Stimulated activated CD4-positive, alpha-beta T cell treated with anti-CD3 and anti-CD28 coated beads, TNF-alpha, amount 100 ng/mL, for 1 hour (primary cell): ENCODE results near the gene GNAL.

ENCODE experiments used
- DNase-seq, 3 donors: peaks; one replicate each; pipeline ENCODE4 v3.0.0-alpha.2; 2020; ENCODE audit warnings: low read depth in 3 of 3, low spot score in 1 of 3

Gene GNAL

DNA sequence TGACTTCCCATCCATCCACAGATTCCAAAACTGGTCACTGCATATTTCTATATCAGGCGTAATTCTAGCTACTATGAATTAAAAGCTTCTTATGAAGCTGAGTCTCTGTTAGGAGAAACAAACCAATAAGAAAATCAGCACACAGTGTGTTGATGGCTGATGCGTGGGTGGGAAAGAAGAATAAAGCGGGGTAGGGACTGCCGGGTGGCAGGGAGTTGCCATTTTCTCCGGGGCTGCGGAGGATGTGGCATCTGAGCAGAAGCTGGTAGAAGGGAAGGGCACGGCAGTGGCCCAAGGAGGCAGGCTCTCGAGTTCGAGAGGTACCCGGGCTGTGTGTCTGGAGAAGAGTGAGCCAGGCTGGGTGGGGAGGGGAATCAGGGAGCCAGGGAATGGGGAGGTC is 113.5 kb downstream of the GNAL start:
- no peak for DNase-seq

- no peak for DNase-seq
These were observed 118.2 kb downstream of the GNAL start for GRCh38 chr18:11807233-11807632.

DNA sequence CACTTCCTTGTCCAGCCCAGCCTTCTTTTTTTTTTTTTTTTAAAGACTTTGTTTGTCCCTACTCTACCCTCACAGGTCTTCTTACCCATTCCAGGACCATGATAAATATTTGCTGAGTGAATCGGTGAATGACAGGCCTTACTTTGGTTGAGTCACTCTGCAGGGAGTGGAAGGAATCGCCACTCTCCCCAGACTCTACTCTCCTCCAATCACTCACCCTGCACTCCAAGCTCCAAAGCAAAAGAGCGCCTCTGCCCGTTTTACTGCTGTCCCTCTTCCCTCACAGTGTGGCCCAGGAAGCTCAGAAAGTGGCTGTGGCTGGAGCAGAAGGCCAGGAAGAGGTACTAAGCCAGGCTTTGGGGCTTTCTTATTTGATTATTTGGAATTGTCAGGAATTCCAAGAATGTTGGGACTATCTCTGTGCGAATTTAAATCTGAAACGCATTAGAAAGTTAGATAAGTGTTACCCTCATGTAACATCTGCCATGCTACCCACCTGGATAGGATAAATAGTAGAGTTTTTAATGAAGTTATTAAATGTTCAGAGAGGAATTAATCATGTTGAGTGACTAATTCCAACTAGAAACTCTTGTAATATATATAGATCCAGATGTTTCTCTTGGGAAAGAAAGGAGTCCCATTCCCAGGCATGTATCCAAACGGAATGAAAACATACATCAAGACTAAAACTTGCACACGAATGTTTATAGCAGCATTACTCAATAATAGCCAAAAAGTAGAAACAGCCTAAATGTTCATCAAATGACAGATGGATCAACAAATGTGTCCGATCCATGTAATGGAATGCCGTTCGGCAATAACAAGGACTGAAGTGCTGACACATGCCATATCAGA is 119.2 kb downstream of the GNAL start:
- no peak for DNase-seq

DNA sequence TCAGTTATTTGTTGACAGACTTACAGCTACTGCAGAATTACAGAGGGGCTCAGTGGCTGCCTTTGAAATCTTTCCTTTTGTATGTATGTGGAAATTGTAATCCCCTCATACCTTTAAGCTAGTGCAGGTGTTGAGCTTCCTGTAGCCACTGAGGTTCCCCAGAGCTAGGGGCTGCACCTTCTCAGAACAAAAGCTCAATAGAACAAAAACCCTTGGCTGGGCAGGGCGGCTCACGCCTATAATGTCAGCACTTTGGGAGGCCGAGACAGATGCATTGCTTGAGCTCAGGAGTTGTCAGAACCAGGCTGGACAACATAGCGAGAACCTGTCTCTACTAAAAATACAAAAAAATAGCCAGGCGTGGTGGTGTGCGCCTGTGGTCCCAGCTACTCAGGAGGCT is 120.8 kb downstream of the GNAL start:
- no peak for DNase-seq

- no peak for DNase-seq
These were observed 121.3 kb downstream of the GNAL start for GRCh38 chr18:11810379-11810778.

DNA sequence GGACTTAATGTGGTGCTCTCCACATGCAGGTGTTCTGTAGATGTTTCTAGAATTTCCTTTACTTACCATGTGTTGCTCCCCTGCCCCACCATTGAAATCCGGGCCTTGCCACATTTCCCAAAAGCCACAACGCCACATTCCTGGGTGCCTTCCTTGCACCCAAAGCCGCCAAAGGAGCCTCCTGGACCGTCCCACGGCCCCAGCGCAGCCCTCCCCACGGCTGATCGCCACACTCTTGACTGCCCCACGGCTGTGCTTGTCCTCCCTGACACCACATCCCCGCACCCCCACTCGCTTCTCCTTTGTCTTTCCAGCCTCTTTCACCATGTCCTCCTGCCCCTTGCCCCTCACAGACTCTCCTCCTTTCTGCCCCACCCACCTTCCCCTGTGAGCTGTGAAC is 121.9 kb downstream of the GNAL start:
- no peak for DNase-seq

DNA sequence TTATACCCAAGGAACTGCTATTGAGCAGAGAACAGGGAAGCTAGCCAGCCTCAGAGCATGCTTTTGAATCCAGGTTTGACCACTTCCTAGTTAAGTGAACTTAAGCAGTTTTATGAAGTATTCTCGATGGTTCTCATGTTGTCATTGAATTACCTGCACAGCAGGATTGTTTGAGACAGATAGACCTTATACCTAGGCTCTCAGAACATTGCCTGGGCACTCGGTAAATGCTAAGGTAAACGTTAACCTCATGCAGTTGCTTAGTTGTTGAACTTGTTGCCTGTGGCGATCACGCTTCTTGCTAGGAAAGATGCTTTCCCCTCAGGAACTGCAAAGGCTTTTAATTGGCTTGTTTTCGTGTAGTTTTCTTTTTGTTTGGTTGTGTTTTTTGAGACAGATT is 128.2 kb downstream of the GNAL start:
- no peak for DNase-seq

- no peak for DNase-seq
These were observed 129.6 kb downstream of the GNAL start for GRCh38 chr18:11818486-11819203.

- DNase-seq: no peak
These were observed 130.9 kb downstream of the GNAL start for GRCh38 chr18:11819938-11820337.

DNA sequence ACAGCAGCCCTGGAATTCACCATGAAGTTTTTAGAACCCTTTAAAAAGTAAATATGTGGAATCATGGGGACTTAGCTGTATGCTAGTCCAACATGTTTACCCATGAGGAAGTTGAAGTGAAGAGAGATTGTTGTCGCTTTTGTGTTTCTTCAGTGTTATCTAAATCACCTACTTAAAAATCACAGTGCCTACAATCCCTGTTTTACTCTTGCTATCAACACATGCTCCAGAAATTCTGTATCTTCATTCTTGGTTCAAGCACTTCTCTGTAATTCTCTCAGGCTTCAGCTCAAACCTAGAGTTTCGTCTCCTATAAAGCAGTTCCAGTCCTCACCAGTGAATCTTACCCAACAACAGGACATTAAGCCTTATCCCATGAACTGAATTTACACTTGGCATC is 131.6 kb downstream of the GNAL start:
- DNase-seq: no peak

GRCh38 chr18:11821208-11821607 is 132.1 kb downstream of the GNAL start:
- DNase-seq: no peak

- DNase-seq: no peak
These were observed 132.7 kb downstream of the GNAL start for GRCh38 chr18:11821643-11822237.

DNA sequence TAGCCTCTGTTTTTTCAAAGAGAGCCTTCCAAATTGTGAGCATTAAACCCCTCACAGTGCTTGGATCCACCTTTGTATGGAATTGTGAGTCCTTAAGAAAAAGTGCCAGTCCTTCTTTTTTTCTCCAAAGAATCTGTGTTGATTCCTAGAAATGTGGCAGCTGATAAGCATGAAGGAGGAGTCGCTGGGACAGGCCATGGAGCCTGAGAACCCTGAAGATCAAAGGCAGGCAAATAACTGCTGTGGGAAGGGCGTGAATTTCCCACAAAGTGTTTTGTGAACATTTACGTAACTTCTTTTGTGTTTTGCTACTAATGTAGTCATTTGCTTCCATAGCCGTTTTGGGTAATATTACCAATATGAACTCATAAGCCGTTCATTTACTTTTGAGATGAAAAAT is 134.5 kb downstream of the GNAL start:
- no peak for DNase-seq

- DNase-seq: no peak
These were observed 137.8 kb downstream of the GNAL start for GRCh38 chr18:11826836-11827235.

DNA sequence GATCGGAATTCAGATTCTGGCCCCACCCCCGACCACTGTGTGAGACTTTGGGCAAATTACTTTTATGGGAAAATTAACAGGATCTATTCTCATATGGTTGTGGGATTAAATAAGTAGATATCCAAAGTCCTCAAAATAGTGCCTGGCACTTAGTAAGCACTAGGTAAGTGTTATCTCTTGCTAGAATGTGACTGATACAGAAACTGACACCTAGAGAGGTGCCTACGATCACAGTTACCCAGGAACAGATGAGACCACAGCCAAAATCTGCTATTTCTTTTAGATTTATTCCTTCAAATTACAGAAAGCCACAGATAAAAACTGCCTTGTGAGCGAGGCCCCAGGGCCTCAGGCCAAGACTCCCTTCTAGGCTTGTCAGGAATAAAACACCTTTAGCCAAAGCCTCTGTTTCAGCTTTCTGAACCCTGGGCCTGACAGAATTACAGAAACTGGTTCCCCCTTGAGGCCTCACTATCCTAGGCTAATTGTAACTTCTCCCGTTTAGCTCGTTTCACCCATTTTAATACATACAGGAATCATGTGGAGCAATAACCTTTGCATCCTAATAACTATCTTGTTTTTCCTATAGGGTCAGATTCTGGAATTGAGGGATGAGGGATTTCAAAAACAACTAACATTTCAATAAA is 139.8 kb downstream of the GNAL start:
- DNase-seq: no peak

- no peak for DNase-seq
These were observed 141.5 kb downstream of the GNAL start for GRCh38 chr18:11830585-11830984.

- DNase-seq: no peak
These were observed 142.9 kb downstream of the GNAL start for GRCh38 chr18:11831921-11832320.

DNA sequence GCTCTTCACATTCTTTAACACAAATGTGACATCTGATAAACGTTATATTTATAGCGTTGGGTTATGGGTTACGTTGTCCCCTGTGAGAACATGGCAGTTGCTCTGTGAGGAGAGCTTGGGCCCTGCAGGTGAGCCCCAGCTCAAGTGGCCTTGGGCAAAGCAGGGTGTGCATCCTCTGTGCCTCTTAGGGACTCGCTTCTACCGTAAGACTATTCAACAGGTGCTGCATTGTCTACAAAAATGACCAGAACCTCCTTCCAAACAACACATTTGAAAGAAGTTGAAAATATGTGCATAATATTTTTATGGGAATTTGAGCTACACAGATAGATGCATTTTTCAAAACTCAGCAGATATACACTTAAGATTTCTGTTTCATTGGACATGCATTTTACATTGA is 145.7 kb downstream of the GNAL start:
- no peak for DNase-seq

DNA sequence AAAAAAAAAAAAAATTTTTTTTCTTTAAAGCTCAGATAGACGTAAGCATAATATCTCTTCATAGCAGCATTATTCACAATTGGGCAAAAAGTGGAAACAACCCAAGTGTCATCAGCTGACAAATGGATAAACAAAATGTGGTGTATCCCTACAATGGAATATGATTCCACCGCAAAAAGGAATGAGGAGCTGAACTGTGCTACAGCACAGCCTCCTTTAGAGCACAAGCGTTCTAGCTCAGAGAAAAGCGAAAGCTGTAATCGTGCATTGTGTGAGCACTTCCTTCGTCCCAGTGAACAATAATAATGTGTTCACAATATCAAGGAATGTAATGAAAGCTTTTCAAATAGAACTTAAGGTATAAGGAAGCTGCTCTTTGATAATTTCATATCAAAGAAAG is 150.5 kb downstream of the GNAL start:
- DNase-seq: no peak

DNA sequence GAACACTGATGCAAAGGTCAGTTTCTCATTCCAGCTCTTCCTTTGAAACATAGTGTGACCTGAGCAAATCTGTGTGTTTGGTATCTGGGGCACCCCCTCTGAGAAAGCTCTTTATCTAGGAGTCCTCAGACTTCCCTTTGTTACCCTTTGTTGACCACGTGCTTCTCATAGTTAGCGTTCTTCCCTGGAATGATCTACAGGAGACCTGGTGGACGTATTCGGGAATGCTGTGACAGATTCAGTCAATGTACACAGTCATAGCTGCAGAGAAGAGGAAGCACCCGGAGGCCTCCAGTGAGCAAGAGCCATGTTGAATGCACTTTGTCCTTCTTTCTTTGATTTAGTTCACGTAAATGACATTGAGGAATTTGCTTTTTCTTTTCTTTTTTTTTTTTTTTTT is 151.4 kb downstream of the GNAL start:
- DNase-seq: no peak

GRCh38 chr18:11842562-11842961 is 153.5 kb downstream of the GNAL start:
- no peak for DNase-seq

DNA sequence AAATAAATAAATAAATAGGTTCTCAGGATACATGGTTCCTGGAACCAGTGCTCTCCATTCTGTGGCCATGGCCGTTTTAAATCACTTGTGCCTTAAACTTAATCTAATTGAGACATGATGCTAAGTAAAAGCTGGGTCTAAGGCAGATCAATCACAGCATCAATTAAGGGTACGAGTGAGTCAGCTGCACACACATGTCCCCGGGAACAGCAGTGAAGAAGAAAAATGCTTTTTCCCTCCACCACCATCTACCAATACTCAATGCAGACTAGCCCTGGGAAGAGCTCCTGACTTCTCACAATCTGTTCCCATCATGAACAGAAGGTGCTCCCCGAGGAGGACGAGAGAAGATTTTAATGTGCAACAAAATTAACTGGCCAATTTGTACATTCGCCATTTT is 155.4 kb downstream of the GNAL start:
- no peak for DNase-seq
